GM18951 (cell line): Measurements from ENCODE around the gene FAM222B.
"Not testable (repeated sequence)": the region's sequence is repeated elsewhere in the genome, so short reads cannot be mapped to it uniquely, and the experiment has no call there.

Source experiments
- POLR2A ChIP-seq: IDR thresholded peaks from 4 replicates; pipeline ENCODE4 v1.6.1; 2011; ENCODE audit warnings: mild to moderate bottlenecking; ENCODE audit not compliant: insufficient read length, insufficient read depth; ENCODE audit errors: extremely low read depth
- in situ Hi-C: fragments of 300-500 bp; cut with MboI; formaldehyde crosslinking; loops from one replicate; pipeline ENCODE4 v1.12.0; 2022; ENCODE audit warnings: low sequenced_read_pairs, mixed read lengths, inconsistent platforms; ENCODE audit not compliant: unreplicated experiment

FAM222B gene

DNA sequence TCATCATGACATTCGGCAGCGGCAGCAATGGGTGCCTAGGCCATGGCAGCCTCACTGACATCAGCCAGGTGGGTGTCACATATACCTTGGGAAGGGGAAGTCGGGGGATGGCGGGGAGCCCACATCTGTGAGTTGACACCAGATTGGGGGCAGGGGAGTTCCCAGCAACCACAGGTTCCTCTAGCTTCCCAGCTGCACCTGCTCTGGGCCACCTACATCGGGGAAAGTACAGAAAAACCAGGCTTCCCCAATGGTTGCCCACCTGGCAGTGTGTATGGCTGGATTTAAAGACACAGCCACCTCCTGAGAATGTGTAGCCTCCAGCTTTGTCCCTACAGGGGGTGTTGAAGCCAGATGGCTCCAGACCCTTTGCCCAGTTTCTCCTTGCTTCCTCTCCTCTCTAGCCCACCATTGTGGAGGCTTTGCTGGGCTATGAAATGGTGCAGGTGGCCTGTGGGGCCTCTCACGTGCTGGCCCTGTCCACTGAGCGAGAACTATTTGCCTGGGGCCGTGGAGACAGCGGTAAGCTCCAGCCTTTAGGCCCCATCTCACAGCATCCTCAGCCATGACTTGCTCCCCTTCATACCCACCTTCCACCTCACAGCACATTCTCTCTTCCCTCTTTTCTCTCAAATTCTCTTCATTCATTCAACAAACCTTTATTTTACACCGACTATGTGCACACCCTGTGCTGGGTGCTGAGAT, 103.8 kb downstream of the FAM222B start:
- no peak for TF ChIP-seq POLR2A
- in situ Hi-C loops, result no loop called here

DNA sequence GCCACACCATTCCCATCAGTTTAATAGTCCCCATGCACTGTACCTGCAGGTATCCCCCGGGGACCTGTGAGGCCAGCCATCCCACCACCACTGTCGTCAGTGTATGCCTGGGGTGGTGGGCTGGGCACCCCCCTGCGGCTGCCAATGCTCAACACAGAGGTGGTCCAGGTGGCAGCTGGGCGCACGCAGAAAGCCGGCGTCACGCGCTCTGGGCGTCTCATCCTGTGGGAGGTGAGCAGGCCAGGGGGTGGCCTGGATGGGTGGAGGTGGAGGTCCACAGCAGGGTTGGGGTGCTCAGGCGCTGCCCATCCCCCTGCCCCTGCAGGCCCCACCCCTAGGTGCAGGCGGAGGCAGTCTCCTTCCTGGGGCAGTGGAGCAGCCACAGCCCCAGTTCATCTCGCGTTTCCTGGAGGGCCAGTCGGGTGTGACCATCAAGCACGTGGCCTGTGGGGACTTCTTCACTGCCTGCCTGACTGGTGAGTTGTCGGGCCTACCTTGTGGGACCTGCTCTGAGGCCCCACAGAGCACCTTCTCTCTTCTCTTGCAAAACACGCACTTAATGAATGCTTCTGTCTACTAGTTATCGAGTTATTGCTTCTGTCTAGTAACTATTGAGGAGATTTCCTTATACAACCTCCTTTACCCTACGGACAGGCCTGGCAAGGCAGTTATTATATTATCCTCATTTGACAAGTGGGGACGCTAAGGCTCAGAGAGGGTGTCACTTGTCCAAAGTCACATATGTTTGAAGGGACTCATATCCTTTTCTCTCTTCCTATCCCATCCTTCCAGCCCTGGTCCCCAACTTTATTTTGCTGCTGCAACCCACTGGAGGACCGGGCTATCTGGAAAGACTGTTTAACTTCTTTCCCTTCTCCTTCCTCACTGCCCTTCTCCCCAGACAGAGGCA, 104.6 kb downstream of the FAM222B start:
- in situ Hi-C loops, result no loop called here
- TF ChIP-seq POLR2A, result peak; percentile 72

DNA sequence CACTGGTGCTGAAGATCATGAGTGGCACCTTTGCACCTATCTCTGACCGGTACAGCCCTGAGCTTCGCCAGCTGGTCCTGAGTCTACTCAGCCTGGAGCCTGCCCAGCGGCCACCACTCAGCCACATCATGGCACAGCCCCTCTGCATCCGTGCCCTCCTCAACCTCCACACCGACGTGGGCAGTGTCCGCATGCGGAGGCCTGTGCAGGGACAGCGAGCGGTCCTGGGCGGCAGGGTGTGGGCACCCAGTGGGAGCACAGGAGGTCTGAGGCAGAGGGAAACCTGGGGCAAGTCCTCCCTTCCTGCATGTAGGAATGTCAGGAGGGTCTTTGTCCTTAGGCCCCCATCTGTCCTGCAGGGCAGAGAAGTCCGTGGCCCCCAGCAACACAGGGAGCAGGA, 105.3 kb downstream of the FAM222B start:
- TF ChIP-seq POLR2A, result no peak
- in situ Hi-C loops, result no loop called here

DNA sequence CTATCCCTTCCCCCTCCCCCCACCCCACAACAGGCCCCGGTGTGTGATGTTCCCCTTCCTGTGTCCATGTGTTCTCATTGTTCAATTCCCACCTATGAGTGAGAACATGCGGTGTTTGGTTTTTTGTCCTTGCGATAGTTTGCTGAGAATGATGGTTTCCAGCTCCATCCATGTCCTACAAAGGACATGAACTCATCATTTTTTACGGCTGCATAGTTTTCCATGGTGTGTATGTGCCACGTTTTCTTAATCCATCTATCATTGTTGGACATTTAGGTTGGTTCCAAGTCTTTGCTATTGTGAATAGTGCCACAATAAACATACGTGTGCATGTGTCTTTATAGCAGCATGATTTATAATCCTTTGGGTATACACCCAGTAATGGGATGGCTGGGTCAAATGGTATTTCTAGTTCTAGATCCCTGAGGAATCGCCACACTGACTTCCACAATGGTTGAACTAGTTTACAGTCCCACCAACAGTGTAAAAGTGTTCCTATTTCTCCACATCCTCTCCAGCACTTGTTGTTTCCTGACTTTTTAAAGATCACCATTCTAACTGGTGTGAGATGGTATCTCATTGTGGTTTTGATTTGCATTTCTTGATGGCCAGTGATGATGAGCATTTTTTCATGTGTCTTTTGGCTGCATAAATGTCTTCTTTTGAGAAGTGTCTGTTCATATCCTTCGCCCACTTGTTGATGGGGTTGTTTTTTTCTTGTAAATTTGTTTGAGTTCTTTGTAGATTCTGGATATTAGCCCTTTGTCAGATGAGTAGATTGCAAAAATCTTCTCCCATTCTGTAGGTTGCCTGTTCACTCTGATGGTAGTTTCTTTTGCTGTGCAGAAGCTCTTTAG, 106.4 kb downstream of the FAM222B start:
- in situ Hi-C loops, result not testable (repeated sequence)

DNA sequence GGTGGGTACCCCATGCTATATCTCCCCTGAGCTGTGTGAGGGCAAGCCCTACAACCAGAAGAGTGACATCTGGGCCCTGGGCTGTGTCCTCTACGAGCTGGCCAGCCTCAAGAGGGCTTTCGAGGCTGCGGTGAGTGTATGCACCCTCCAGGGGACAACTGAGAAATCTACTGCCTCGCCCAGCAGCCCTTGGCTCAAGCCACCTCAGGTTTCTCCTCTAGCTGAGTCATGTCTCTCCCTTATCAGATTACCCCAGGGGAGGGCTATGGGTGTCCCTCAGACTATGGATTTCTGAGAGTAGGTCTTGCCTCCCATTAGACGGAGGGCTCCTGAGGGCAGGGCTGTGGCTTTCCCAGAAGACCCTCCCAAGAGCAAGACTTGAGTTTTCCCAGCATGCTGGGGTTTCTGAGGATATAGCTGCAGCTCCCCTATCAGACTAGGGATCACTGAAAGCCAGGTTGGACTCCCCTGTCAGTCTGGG, 107.3 kb downstream of the FAM222B start:
- no peak for TF ChIP-seq POLR2A
- in situ Hi-C loops, result no loop called here

DNA sequence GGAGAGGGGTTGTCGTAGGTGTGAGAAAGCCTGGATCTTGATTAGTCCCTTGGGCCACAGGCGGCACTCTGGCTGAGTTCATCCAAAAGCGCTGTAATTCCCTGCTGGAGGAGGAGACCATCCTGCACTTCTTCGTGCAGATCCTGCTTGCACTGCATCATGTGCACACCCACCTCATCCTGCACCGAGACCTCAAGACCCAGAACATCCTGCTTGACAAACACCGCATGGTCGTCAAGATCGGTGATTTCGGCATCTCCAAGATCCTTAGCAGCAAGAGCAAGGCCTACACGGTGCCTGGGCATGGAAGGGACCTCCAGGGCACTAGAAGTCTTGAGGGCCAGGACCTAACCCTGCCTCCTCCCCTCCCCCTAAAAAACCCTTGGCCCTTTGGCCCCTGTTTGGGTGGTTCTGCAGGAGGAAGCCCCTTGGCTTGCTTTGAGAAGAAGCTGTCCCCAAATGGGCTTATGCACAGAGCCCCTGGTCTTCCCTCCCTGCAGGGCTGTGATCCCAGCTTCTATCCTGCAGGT, 107.8 kb downstream of the FAM222B start:
- TF ChIP-seq POLR2A, result no peak
- in situ Hi-C loops, result no loop called here

DNA sequence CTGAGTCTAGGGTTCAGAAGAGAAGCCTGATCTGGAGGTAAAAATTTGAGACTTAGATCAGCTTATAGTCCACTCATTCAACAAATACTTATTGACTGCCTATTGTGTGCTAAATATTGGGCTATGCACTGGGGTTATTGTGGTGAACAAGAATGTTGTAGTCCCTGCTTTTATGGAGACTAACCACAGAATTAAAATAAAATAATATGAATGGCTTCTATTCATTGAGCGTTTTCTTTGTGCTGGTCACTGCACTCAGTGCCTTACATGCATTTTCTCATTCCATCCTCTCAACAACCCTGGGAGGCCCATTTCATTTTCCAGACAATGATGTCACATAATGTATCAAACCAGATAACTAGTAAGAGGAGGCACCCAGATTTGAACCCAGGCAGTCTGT, 109.2 kb downstream of the FAM222B start:
- in situ Hi-C loops, result no loop called here
- TF ChIP-seq POLR2A, result no peak

DNA sequence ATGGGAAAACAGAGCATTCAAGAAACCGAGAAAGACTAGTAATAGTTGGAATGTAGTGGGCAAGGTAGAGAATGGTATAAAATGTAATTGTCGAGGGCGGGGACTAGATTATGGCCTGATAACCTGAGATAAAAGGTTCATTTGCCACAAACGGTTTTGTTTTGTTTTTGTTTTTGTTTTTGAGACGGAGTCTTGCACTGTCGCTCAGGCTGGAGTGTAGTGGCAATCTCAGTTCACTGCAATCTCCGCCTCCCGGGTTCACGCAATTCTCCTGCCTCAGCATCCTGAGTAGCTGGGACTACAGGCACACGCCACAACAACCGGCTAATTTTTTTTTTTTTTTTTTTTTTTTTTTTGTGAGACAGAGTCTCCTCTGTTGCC, 112.7 kb downstream of the FAM222B start:
- TF ChIP-seq POLR2A, result no peak
- in situ Hi-C loops, result no loop called here

DNA sequence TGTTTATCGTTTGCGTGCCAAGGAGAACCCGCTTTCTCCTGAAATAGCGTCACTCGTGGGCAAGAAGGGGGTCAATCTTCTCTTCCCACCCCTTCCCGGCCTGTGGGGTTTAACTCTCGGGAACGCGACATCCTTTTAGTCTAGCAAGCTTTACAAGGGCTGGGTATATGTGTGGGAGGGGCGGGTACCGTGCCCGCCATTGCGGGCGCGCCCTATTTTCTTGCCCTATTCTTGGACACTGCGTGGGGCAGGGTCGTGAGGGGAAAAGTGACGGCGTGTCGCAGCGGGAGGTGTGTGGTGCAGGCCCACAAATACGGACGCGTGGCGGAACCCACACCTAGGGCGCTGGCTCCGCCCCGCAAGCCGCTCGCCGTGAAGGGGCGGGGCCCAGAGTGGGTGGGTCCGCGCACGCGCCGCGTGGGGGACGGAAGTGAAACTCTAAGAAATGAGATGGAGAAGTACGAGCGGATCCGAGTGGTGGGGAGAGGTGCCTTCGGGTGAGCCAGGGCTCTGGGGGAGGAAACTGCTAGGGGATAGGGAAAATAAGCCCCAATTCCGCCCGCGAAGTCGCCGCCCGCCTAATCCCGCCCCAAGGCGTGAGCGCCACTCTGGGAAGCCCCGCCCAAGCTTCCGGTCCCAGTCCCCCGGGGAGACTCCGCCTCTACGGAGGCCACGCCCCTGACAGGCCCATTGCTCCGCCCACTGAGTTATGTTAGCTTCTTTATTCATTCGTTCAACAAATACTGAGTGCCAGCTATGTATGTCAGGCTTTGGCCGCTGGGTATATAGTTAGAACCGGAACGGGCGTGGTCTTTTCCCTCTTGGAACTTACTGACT, 114.0 kb downstream of the FAM222B start, which contains the start of gene NEK8:
Gene NEK8, plus strand, starts transcription at position 425 of the 837 bp plus-strand sequence. Its CDS starts 26 bp downstream, at position 451.
- in situ Hi-C loops, result no loop called here
- peak; percentile 68 for TF ChIP-seq POLR2A

DNA sequence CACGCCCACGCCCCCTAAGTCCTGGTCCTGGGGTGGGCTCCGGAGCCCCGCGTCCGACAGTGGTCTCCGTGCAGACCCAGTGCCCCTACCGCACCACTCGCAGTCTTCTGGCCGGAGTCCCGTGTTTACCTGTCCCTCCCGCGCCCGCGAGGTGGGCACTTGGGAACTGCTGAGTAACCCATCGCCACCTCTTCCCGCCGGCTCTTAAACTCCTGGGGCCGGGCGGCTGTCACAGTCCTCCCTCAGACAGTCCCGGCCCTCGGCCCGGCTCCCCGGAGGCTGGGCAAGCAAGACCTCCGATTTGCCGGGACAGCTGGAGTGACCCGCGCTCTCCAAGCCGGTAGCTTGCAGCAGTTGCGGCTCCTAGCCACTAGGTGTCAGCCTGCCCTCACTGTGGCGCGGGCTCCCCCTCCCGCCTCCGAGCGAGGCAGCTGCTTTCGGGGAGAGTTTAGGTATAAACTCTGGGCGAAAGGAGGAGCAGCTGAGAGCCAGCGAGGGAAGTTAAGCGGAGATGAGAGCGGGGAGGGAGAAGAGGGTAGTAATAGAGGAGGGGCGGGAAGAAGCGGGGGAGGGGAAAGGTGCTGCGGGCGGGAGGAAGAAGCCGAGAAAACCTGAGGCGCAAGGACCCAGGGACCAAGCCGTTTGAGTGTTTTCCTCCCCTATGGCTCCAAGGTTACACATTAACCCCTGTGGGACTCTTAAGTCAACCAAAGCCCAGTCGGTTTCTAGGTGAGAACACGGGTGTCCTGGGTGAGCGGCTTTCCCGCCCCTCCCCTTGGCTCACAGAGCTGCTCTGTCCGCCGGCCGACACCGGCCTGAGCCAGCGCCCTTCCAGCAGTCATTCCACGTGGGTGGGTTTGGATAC, 115.7 kb downstream of the FAM222B start:
- in situ Hi-C loops, result no loop called here
- peak; percentile 81 for TF ChIP-seq POLR2A

DNA sequence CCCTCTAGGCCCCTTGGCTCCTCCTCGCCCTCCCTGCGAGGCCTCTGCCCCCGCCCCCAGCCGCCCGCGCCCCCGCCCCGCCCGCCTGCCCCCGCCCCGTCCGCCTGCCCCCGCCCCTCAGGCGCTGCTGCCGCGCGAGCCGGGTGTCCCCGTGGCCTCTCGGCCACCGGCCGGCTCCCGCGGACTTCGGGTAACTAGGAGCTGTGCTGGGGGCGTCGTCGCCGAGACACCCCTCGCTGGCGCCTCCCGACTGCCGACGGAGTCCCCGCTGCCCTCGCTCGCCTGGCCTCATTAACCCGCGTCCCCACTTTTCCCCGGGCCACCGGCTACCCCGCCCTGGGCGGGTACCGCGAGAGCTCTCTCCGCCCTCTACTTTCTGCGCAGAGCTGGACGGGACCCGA, 116.4 kb downstream of the FAM222B start, which contains the start of gene TLCD1:
Gene TLCD1, minus strand, starts transcription at position 8 of the 401 bp plus-strand sequence. CDS start 136 bp downstream, outside the sequence.
- in situ Hi-C loops, result no loop called here
- TF ChIP-seq POLR2A, result no peak
